Cortex of kidney (tissue), 1 donor: ENCODE measurements around the gene DCP1B.

Experiments used
- DNase-seq: peaks from one replicate; lab custom pipeline; 2025; lab: John Stamatoyannopoulos, UW

DCP1B gene

DNA sequence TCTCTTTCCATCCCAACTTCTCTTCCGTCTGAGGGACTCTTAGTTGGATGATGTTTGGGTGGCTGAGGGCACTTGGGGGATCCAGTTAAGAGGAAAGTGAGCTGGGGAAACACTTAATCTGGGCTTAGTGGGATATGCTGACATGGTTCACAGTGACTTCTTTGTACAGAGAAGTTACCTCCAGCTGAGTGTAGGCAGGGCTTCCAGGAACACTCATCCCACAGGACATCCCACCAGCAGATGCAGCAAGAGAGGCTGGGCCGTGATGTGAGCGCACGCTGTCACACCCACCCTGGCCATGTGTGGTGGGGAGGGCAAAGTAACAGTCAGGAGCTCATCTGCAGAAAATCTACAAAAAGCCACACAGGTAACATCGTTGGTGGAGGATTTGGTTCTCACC lies 85.0 kb downstream of the DCP1B start:
- no peak for DNase-seq

DNA sequence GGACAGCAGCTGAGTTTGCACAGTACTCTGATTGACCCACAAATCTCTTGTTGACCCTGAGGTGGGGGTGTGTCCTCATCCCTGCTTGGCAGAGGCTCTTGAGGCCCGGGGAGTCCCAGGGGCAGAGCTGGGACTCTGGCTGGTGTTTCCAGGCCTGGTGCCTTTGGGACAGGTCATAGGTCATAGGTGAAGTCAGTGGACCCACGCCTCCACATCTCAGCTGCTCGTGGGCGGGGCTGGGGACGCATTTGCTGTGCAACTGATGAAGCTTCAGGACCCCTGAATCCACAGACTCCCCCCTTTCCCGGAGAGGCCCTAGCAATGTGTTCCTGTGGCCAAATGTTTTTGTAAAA lies 85.4 kb downstream of the DCP1B start:
- DNase-seq: no peak

DNA sequence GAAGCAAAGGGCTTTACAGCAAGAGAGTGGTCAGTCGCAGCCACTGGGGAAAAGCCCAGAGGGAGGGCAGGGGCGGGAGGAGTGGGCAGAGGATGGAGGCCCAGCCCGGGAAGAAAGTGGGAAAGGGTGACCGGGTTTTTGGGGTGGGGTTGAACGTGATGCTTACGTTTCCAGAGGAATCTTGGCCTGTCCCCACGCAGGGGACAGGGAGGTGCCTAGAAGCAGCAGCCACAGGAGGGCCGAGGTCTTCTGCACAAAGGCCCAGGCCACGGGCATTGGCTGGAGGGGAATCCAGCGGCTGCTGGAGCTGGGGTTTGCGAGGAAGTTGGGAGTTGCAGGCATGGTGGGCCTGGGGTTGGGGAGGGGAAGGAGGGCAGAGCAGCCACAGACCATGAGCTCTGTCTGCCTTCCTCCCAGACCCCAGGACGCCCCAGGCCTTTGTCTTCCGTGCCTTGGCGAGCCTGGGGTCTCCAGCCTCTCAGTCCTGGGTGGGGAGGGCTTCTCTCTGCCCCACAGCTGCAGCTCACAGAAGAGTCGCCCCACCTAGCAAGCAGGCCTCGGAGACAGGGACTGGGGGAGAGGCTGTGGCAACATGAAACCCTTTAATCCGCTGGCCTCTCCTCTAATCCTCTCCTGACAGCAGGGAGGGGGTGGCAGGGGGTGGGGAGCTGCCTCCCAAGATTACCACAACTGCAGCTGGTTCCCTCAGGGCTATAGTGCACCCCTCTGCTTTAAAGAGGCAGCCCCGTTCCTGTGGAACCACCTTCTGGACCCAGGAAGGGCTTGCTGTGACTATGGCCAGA lies 86.0 kb downstream of the DCP1B start, which contains the start of gene CACNA2D4:
TSS of gene CACNA2D4 (minus strand) at position 572 of the 803 bp plus-strand sequence. CDS start at position 393, 179 bp downstream.
- no peak for DNase-seq

DNA sequence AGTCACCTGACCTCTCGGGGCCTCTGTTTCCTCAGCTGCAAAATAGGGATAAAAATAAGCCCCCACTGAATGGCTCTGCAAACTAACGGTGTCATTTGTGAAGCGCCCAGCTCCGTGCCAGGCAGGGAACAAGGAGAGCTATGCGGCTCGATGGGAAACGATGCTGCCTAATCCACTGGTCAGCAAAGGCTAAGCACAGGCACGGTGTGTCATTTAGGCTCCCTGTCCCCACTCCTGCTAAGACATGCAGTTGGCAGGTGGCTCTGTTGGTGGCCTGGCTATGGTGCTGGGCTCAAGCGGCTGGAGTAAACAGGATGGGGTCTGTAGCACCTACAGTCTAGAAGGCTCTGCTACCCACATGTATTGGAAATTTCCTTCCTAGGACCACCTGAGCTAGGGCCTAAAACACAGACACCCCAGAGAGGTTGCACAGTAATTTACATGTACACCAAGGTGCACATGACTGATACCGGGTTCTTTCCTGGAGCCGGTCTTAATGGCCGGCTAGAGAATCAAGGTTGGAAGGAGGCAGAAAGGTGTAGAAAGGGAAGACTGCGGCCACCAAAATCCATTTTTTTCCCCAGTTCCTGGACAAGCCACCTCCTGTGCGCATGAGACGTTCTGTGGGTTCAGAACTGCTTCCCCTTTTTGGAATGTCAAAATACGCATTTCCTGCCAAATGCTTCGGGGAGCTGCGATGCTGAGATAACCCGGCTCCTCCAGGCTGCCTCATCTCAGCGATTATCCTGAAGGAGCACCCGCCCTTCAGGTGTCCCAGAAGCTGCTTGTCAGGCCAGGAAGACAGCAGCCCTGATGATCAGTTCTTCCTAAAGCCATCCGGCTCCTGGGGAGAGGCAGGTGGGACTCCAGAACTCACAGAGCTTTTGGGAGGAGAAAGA lies 86.8 kb downstream of the DCP1B start:
- no peak for DNase-seq

DNA sequence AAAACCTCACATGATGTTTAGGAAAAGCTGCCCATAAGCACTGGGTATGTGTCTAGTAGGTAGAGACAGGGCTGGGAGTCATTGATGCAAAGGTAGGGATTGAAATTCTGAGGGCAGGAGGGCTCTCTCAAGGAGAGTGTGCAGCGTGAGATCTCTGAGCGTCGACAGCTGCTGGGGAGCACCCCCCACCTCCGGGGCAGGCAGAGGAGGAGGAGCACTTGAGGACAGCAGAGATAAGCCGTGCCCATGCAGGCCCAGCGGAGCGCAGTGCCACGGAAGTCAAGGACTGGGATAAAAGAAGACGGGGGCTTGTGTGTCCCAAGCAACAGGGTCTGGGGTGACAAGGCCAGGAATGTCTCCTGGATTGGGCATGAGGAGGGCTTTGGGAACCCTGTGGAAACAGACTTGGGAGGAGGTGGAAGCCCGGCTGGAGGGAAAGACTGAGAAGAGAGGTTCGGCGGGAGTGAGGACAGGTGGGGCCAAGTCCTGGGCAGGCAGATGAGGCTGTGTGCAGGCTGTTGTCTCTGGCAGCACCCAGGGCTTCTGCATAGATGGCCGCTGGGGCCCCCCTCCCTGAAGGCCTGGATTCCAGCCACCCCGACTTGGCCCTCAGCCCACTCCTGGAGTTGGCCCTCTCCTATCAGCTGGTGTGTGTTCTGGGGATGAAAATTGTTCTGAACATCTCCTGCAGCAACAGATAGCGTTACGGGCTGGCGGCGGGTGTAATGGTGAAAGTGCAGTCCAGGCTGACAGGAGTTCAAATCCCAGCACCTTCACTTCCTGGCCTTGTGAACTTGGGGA lies 87.7 kb downstream of the DCP1B start:
- DNase-seq: no peak

DNA sequence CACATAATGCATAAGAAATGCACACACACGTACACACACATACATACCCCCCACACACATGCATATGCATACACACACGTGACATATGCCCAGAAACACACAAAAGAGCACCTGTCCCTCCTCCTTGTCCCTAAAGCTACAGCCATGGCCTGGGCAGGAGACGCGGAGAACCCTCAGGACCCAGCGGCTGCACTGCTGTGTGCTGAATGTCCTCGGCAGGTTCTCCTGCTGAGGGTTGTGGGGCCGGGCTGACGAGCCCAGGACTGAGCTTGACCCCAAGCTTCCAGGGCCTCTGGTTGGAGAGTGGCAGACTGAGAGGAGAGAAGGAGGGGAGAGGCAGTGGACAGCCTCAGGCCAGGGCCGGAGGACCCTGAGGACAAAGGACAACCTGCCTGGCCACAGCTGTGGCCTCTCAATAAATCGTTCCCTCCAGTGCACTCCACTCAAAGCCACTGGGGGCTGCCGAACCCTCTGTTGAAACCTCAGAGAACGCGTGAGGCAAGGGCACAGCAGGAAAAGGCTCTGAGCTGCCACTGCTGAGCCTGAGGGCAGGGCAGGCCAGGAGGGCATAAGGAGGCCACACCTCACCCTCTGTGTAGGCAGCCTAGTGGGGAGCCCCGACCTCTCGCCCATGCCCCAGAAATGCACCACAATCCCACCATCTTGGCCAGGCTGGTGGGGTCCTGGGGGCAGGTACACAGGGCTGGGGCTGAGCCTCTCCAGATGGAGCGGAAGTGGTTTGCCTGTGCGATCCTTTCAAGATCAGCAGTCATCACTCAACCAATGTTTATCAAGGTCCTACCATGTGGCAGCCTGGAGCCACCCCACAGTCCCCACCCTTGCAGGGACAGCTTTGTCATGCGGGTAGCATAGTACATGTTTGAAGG lies 88.9 kb downstream of the DCP1B start:
- DNase-seq: no peak

DNA sequence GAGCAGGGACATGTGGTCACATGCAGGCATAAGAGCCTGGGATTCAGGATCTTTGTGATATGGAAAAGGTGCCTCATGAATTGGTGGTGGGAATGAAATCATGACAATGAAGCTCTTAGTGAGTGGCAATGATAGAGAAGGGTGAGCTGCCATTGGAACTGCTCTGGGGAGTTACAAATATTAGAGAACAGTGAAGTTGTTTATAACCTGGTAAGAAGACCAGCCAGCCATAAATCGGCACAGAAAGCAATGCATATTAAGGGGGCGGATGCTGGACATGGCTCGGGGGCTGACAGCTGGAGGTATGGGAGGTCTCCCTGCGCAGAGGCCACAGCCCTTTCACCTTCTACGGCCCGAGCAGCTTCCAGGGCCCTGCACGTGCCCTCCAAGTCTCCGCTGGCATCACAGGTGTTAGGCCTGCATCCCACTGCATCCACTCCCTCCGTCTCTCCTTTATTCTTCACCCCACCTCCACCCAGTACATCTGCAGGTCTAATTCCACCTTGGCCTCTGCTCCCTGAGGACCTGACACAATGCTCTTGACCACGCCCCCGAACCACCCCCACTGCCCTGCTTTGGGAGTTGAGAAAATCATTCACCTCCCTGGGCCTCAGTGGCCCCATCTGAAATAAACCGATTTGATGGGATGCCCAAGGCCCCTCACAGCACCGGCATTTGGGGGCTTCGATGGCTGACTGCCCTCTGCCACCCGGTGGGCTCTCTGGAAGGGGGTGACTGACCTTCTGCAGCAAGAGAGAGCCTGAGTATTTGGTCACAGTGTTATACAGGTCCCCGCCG lies 89.9 kb downstream of the DCP1B start:
- no peak for DNase-seq

DNA sequence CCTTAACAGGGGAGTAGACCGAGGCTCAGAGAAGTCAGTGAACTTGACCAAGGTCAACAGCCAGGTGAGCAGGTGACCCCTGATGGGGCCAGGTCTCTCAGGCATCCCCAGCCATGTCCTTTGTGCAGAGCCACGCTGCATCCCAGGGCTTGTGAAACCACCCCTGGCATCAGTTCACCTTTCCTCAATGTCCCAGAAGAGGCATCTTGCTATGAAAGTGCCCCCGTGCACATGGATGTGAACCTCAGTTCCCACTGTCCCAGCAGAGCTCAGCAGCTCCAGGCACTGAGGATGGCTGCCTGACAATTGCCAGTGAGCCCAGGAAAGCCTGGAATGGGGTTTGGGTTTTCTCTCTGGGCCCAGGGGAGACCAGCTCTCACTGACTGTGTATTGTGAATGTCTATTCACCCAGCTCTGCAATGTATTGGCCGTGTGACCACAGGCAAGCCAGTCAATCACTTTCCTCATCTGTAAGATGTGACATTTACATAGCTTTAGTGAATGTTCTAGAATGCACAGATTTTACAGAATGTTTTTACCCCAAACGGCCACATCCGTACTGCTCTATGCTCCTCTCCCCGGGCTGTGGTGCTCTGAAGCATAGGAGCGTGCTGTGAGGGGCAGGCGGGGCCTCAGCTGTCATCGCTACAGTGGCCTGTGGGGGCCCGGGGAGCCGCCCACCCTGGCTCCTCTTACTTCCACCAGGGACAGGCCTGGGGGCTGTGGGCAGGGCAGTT lies 90.7 kb downstream of the DCP1B start:
- no peak for DNase-seq

DNA sequence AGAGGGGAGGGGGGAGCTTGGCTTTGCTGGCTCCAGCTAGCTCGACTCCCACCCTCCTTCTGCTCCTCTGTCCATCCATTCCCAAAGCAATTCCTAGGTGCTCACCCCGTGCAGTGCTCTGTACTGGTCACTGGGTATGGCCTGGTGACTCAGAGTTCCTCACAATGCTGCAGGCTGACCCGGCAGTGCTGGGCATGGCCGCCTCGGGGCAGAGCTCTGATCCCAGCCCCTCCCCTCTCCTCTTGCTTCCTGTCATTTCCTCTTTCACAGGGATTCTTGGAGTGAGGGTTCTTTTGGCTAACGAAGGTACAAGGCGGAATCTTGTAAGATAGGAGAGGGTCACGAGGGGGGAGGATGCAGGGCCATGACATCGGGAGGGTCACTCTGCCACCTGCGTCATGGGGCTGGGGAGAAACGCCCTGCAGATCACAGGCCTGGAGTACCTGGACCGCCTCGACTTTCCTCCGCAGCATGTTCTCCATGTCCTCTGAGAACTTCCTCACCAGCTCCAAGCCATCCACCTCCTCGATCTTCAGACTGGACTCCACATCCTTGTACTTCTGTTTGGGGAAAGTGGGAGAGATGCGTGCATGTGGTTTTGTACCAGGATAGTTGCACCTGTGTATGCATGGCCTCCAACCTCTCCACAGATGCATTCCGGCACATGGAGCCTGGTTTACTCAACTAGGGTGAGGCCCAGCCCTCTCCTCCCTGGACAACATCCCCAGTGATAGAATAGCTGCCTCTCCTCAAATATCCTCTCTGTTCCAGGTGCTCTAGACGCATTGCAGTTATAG lies 91.5 kb downstream of the DCP1B start:
- DNase-seq: no peak

DNA sequence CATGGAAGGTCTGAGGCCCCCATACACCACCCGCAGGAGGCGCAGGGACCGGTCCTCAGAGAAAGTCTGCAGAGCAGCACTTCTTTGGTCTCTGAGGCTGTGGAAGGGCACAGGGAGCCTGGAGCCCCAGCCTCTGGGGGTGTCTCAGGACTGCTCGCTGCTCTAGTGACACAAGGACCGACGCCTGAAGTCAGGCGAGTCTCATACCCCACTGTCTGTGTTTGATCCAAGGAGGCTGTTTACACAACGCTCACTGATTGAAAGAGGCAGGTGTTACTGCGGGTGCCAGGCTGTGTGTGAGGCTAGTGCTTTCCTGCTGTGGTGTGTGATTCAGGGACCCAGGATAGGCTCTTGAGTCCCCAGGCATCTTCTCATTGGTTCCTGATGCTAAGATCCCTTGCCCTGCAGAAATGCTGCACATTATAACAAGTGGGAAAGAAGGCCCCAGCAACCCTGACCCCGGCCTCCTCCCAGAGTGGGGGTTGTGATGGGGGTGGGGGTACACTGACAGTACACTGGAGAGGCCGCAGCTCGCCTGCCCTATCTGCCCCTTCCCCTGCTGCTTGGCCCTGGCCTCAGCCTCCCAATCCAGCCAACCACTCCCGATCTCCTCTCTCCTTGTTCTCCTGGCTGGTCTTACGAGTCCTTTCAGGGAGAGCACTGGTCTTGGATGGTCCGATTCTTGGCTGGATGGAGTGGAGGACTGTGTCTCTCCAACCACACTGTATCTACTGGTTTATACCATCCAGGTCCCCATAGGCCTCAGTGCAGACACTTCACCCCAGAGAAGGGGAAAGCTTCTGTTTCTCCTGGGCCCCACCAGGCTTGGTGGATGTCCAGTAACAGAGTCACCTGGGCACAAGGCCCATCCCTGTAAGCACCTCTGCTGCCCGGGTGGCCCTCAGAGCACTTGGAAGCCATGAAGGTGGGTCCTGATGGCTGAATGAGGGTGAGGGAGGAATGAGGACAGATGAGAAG lies 92.4 kb downstream of the DCP1B start:
- DNase-seq: no peak

DNA sequence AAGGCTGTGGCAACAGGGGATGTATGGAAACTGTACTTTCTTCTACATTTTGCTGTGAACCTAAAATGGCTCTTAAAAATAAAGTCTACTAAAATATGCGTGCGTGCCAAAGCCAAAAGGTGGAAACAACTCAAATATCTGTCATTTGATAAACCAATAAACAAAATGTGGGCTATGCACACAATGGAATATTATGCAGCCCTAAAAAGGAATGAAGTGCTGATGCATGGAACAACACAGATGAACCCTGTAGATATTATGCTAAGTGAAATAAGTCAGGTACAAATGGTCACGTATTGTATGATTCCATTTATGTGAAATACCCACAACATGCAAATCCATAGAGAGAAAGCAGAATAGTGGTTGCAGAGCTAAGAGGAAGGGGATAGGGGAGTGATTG lies 93.8 kb downstream of the DCP1B start:
- no peak for DNase-seq

DNA sequence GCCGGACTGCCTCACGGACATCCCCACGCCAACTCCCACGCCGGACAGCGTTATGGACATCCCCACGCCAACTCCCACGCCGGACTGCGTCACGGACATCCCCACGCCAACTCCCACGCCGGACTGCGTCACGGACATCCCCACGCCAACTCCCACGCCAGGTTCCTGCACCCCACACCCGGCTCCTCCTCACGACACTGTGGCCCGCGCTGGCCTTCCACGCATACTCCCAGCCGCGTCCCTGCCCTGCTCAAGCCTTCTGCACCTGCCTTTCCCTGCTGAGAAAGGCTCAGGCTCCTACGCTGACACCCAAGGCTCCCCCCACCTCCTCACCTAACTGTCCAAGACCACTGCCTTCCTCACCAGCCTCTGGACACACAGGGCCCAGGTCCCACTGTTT lies 95.5 kb downstream of the DCP1B start:
- no peak for DNase-seq

DNA sequence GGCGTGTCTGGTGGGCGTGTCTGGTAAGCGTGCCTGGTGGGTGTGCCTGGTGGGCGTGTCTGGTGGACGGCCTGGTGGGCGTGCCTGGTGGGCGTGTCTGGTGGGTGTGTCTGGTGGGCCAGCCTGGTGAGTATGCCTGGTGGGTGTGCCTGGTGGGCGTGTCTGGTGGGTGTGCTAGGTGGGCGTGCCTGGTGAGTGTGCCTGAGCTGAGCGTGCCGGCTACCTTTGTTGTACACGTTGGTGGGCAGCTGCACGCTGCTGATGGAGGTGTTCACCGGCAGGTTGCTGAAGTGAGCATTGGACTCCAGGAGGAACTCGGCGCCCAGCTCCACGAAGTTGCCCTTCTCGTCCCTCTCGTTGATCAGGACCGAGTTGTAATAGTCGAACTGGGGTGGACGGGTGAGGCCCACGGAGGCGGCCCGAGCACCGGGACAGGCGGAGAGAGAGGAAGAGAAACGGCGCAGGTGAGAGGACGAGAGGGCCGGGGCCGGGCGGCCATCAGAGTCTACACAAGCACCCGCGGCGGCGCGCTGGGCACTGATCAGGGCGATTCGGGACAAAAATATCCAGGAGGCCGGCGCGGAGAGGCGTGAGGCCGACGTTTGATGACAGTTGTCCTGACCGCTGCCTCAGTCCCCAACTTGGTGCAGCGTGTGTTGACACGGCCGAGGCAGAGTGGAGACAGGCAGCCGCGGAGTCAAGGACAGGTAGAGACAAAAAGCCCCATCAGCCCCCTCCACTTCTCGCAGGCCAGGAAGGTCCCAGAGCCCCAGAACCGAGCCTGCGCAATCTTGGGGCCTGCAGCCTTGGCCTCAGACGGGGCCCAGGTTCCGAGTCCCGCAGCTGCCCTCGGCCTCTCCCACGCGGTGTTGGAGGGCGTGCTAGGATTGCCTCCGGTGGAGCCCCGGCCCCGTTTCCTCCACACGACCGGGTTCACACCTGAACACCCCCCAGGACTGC lies 96.3 kb downstream of the DCP1B start:
- no peak for DNase-seq

DNA sequence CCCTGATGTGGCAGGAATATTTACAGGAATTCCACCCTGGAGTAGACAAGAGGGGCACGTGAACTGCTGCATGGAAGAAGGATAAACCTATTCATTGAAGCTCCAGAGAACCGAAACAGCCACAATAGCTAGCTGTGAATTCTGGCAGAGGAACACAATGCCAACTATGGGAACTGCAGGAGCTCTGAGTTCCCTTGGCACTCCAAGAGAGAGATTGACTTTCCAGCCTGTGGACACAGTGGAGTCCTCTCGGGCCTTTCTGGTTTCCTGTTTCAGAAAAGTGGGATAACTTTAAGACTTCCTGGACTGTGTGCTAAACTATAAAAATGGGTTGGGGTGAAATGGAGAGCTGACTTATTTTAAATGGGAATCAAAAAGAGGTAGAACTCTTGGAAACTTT lies 97.7 kb downstream of the DCP1B start:
- no peak for DNase-seq

DNA sequence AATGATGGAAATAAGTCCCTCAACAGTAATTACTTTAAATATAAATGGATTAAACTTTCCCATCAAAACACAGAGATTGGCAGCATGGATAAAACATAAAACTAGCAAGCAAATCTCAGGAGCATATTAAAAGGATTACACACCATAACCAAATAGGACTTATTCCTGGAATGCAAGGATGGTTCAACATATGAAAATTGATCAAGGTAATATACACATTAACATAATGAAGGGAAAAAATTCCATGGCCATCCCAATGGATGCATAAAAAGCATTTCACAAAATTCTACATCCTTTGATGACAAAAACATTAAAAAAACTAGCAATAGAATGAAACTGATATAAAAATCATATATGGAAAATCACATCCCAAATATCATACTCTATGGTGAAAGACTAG lies 99.4 kb downstream of the DCP1B start:
- no peak for DNase-seq

DNA sequence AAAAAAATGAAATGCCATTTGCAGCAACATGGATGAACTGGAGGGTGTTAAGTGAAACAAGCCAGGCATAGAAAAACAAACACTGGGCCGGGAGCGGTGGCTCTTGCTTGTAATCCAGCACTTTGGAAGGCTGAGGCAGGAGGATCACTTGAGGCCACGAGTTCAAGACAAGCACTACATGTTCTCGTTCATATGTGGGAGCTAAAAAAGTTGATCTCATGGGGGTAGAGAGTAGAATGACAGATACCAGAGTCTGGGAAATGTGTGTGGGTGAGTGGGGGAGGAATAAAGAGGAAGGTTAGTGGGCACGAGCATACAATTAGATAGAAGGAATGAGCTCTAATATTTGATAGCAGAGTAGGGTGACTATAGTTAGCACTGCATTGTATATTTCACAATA lies 107.3 kb downstream of the DCP1B start:
- DNase-seq: no peak
